NAMALWA (cell line): Measurements from ENCODE around the gene PTPRD.

Source experiments
- DNase-seq: peaks from one replicate; pipeline ENCODE4 v3.0.0-alpha.2; 2015; ENCODE audit warnings: low spot score

The PTPRD gene

GRCh38 chr9:9305600-9305999 lies 1307.2 kb downstream of the PTPRD start:
- DNase-seq: no peak

DNA sequence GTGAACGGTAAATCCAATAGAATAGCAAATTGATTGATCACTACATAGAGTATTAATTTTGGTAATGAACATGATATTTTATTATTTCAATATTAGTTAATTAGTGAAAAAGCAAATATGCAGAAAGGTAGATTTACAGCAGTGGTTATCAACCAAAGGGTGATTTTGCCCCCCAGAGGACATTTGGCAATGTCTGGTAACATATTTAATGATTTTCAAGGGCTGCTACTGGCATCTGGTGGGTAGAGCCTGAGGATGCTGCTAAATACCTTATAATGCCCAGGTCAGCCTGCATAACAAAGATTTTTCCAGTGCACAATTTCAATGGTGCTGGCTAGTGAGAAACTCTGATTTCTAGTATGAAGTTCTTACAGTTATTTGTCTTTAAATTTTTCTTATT lies 1313.7 kb downstream of the PTPRD start:
- no peak for DNase-seq

- no peak for DNase-seq
These were observed 1326.8 kb downstream of the PTPRD start for GRCh38 chr9:9286001-9286400.

DNA sequence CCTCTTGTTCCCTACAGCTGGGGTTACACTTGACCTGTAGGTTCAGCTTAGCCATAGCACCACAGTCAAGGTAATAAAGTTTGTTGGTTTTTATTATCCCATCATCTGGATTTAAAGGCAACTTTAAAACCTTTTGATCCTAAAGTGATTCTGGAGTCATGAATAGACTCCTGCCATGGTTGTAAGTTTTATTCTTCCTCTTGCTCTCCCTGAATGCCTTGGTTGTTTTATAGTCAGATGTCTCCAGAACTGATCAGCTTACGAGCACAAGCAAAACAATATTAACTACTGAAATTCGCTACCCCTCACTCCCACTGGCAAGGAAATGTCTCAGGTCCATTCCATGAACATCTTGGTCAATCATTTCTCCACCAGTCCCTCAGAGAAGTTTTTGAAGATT lies 1328.6 kb downstream of the PTPRD start:
- no peak for DNase-seq

GRCh38 chr9:9283159-9283986 lies 1329.4 kb downstream of the PTPRD start:
- no peak for DNase-seq

- DNase-seq: no peak
These were observed 1337.2 kb downstream of the PTPRD start for GRCh38 chr9:9275601-9276000.

DNA sequence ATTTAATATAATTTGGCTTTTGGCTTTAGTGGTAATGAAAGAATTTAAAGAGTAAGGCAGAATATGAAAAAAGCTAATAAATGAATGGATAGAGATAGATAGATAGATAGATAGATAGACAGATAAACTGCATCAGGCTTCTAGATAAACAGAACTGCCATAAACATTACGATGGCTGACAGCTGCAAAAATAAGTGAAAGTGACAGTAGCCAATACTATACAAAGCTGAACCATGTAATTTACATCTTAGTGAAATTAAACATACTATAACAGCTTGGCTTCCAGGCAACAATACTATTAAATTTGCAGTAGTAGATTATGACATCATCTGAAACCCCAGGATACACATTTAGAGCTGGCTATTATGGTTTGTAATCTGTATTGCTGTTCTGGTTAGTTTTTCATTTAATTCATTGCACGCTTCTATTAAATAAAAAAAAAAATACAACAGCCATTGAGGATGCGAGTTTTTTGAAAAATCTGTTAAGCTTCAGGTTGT lies 1354.8 kb downstream of the PTPRD start:
- DNase-seq: no peak

- DNase-seq: no peak
These were observed 1366.1 kb downstream of the PTPRD start for GRCh38 chr9:9246726-9247125.

GRCh38 chr9:9231946-9232345 lies 1380.9 kb downstream of the PTPRD start:
- DNase-seq: no peak

DNA sequence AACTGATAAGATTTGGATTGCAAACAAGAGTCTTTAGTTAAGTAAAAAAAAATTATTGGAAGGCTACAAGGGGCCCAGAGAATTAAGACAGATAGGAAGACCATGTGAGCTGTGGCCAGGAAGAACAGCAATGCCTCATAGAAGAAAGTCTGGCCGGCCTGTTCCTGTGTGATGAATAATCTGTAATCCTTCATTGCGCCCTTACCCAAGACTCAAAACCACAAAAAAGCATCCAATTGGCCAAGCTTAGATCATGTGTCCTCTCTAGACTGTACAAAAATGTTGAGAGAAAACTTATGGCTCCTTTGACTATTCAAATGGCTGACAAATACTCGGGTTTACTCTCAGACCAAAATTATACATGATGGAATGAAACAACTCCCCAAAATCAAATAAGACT lies 1383.5 kb downstream of the PTPRD start:
- no peak for DNase-seq

GRCh38 chr9:9223175-9223574 lies 1389.6 kb downstream of the PTPRD start:
- DNase-seq: no peak

DNA sequence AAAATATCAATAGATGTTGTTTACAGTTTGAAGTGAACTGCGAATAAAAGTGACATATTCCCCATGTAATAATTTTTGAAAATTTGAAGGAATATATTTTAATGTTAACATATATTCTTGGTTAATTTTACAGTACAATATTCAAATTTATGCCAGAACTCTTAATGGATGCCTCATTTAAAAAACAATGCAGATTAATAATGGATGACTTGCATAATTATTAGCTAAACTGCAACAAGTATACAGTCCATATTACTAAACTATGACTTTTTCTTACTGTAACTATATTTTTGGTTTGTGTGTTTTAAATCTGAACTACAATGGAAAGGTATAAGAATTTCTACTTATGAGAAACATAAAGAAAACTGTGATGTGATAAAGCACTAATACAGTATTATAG lies 1390.1 kb downstream of the PTPRD start:
- DNase-seq: no peak

DNA sequence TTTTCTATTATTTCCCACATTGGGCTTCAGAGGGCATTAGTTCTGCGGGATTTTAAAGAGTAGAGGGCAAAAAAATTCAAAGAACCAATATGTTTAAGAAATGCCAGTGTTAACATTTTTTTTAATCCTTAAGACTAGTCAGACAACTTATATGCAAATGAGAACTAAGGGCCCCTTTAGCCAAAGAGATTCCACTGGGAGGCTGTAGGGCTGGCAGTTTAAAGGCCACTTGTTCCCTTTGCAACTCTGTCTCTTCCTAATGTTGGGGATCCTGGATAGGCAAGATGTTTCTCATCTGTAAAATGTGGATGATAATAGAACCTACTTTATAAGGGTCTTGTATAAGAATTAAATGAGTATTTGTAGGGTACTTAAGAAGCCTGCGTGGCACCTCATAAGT lies 1395.9 kb downstream of the PTPRD start:
- no peak for DNase-seq

DNA sequence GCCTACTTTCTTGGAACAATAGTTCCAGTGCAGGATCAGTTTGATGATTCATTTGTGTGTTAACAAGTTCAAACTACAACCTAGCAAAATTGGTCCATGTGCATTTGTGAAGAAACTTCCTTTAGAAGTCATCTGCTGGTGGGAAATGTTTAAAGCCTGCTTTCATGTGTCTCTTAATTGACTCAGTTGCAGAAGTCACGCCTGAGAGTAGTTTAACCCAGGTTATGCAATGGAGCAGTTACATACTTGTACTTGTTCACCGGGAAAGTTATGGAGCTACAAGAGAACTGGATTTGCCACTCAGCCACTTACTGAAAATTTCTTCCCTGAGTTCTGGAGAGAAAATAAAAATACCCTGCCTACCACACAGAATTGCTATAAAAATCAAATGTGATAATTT lies 1397.8 kb downstream of the PTPRD start:
- DNase-seq: no peak

GRCh38 chr9:9214066-9214465 lies 1398.7 kb downstream of the PTPRD start:
- no peak for DNase-seq

DNA sequence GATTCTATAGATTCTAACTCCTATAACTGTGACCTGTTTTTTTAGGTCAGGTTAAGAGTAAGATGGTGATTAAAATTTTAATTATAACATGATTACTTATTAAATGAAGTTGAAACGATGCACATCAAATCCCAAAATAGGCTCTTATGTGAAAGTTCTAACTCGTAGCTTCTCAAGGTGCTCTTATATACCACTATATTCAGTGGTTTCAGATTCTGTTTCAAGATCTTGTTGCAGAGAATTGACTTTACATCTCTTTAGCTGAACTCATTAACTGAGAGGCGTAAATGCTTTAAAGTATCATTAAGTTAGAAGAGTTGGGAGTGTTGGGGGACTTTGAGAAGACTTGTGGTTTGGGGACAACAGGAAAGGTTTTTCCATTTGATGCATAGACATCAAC lies 1399.8 kb downstream of the PTPRD start:
- DNase-seq: no peak

GRCh38 chr9:9202276-9202675 lies 1410.5 kb downstream of the PTPRD start:
- DNase-seq: no peak

DNA sequence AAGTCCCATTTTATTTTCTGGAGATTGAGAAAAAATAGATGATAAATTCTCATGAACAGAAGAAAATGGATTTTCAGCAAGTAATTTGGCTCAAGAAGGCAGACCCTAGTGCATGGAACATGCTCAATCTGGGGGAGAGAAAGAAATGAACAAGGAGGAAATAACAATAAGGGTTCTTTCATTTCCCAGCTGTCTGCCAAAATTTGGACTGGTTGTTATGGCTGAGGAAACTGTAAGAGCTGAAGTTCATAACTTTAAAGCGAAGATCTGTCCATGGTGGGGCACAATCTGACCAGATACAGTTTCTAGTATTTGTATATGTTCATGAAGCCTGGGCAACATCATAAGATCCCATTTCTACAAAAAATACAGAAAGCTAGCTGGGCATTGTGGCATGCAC lies 1426.7 kb downstream of the PTPRD start:
- no peak for DNase-seq

- DNase-seq: no peak
These were observed 1430.4 kb downstream of the PTPRD start for GRCh38 chr9:9182431-9182830.

GRCh38 chr9:9177081-9177480 lies 1435.7 kb downstream of the PTPRD start:
- DNase-seq: no peak

GRCh38 chr9:9174358-9174757 lies 1438.4 kb downstream of the PTPRD start:
- no peak for DNase-seq

DNA sequence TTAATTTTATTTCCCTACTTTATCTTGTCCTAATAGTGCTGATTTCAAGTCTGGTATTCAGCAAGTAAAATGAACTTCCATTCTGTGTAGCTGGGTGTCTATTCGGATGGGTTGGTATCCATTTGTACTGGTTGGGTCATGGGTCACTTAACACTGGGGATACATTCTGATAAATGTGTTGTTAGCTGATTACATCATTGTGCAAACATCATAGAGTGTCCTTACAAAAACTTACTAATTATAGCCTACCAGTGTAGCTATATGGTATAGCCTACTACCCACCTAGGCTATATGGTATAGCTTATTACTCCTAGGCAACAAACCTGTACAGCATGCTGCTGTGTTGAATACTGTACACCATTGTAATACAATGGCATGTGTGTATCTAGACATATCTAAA lies 1439.5 kb downstream of the PTPRD start:
- DNase-seq: no peak

DNA sequence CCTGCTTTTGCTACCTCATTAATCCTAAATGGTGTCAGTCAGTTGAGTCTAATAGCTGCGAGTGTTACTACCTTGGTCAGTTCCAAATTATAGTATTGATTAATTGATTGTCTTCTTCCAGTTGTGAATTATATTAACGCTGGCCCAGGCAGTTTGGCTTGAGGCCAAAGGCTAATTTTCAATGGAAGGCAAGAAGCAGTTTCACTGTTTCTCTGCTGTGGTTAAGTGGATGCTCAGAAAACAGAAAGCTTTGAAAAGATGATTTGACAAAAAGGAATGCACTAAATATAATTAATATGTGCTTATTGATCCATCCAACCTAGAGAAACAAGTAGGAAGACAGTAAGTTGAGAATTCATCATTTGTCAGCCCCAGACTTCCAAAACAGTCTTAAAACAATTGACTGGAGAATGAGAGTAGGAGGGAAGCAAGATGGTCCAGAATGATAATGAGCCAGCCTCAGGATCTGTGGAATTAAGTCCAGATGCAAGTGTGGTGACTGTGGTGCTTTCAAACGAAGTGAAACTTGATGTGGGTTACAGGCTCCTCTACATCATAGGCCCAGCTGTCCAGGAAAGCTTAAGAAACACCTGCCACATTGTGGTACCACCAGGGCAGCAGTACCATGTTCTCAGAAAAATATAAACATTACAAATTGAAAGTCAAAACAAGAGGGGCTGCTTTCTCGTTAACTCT lies 1442.2 kb downstream of the PTPRD start:
- DNase-seq: no peak

DNA sequence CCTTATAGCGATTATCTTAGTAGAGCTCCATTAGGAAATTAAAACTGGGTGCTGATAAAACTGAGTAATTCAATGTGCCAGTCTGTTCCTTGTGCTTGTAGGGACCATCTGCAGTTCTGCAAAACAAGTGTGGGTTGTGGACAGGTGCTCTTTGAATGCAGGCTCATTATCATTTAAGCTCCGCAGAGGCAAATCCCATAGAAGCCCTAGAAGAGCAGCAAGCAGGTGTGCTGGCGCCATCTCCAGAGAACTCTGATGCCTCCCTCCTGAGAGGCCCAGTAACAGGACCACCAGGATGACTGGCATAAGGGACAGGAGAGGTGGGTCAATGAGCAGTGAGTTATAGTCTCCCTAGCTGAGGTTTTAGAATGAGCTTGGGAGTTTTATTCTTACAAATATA lies 1470.8 kb downstream of the PTPRD start:
- no peak for DNase-seq
